Measurements from ENCODE around the gene EML2. TPM values are rescaled to one million over a fixed set of nuclear protein-coding genes. Genes with fewer than 3 reads are reported as not detected.
A peak's percentile ranks its signal among the peaks of the same experiment; 100 is the strongest.

Gene EML2
- total and polyA plus RNA-seq, 2 of the 8 experiments (the other 6 are each of a cell fraction or from before 2014, with no cell fraction given) = 28.8 to 29.4 TPM

- no peak overlapping the region for H2BK5ac ChIP-seq (ENCODE audit: low read depth, low read length)
- H3K79me2 ChIP-seq (ENCODE audit: control insufficient read depth in 1 of 2, insufficient read depth in 2 of 2, low read length in 2 of 2) = no peaks in the 10 kb centered on the region
- H2BK12ac ChIP-seq (ENCODE audit: low read depth, low read length) = 0 out of 2 replicates have a peak overlapping the region, but pooled peaks have one; percentile 5
- no peak overlapping the region for H4K8ac ChIP-seq (ENCODE audit: extremely low read depth, insufficient read depth, low read length)
- no peak for TF ChIP-seq ASH2L (IDR thresholded peaks at IDR 0.05; ENCODE audit: low read length)
- TF ChIP-seq EZH2 (IDR thresholded peaks at IDR 0.05; ENCODE audit: low read depth, low read length, severe bottlenecking) = peak; percentile 61
- no peaks in the 10 kb centered on the region for H3K36me3 ChIP-seq (ENCODE audit: control insufficient read depth in 2 of 4, insufficient read depth in 4 of 4, low read length in 3 of 4)
- CTCF ChIA-PET (ENCODE audit: partially characterized antibody) = interaction anchor here (0.5 to 1.4 kb wide), 5 partner anchors 15 to 56 kb away, joined by 3 to 5 read pairs (median 3); no protein-coding TSS in a partner anchor
- H4K5ac ChIP-seq (ENCODE audit: insufficient read length, low read depth, low read length) = no peak overlapping the region
- no peak overlapping the region for H3K27ac ChIP-seq (ENCODE audit: low read depth, low read length)
- H3K9me3 ChIP-seq (ENCODE audit: insufficient read depth in 2 of 2, low read depth in 1 of 2, low read length in 1 of 2) = no peaks in the 10 kb centered on the region
- H4K91ac ChIP-seq (replicated peaks; ENCODE audit: insufficient read length, low read length) = no peak overlapping the region
- no peak overlapping the region; the same call in 1 of the 2 replicates for H3K18ac ChIP-seq (ENCODE audit: extremely low read depth, low read length)
- peaks cover 21% of the 10 kb centered on the region for H3K23me2 ChIP-seq (ENCODE audit: low read depth, low read length)
- H2AK5ac ChIP-seq (ENCODE audit: low read depth, low read length) = no peak overlapping the region
- no peak overlapping the region for H3K14ac ChIP-seq (ENCODE audit: insufficient read length)
- no peak overlapping the region for H3K23ac ChIP-seq (ENCODE audit: insufficient read length)
- H2BK15ac ChIP-seq (ENCODE audit: low read length) = no peak overlapping the region
- H3K4me3 ChIP-seq (ENCODE audit: extremely low read depth in 1 of 4, insufficient read depth in 2 of 4, low read depth in 3 of 4, low read length in 4 of 4) = peak overlapping the region; percentile 2 to 65 (median 40); a peak in 6 of 8 replicates
- no peak overlapping the region for H3K9ac ChIP-seq (replicated peaks in 1 of 4; ENCODE audit: extremely low read depth in 1 of 4, low read depth in 3 of 4, low read length in 3 of 4)
- peak overlapping the region; percentile 95 to 98 for H3K4me2 ChIP-seq (ENCODE audit: insufficient read depth in 1 of 2, low read depth in 2 of 2, low read length in 2 of 2)
- 12% methylated on average over 19 of the region's 19 CpGs; no CpG with 5 or more reads in 1 of the 2 experiments for WGBS, 2 experiments (ENCODE audit: extremely low coverage in 1 of 2, insufficient coverage in 1 of 2, insufficient read length in 1 of 2, insufficient replicate concordance in 2 of 2, low coverage in 1 of 2, low lambda C conversion rate in 2 of 2, missing lambda C conversion rate in 1 of 2)
- no peak overlapping the region for H2AFZ ChIP-seq (ENCODE audit: low read length)
- FAIRE-seq (no peak), DNase-seq (ENCODE audit: low read depth in 1 of 2, low spot score in 2 of 2) (no peak)
- H3K79me1 ChIP-seq (ENCODE audit: low read depth, low read length) = no peaks in the 10 kb centered on the region
- H3K4ac ChIP-seq (replicated peaks; ENCODE audit: insufficient read length, low read depth, low read length) = no peak overlapping the region
- no peak overlapping the region for H2BK20ac ChIP-seq (ENCODE audit: low read length)
- POLR2A ChIA-PET (ENCODE audit: partially characterized antibody) = interaction anchor here (0.7 to 3.3 kb wide), 11 partner anchors 9 to 200 kb away, joined by 3 to 9 read pairs (median 4); partner anchors contain the start of gene FOSB
- no peak overlapping the region for H2BK120ac ChIP-seq (replicated peaks; ENCODE audit: low read depth, low read length)
- H3K4me1 ChIP-seq (replicated peaks in 1 of 4; ENCODE audit: control insufficient read depth in 3 of 4, insufficient read depth in 4 of 4, low read length in 3 of 4) = peaks cover 9 to 14% (median 11%) of the 10 kb centered on the region in 4 experiments
- H4K20me1 ChIP-seq (replicated peaks in 1 of 2; ENCODE audit: control insufficient read depth in 1 of 2, insufficient read depth in 2 of 2, low read length in 2 of 2) = peaks cover 0 to 2% of the 10 kb centered on the region in 2 experiments
- H3K27me3 ChIP-seq (replicated peaks in 1 of 4; ENCODE audit: control insufficient read depth in 3 of 4, extremely low read depth in 1 of 4, insufficient read depth in 3 of 4, low read length in 3 of 4) = peaks cover 18 to 31% (median 27%) of the 10 kb centered on the region in 4 experiments
- no peak overlapping the region for H3K56ac ChIP-seq (replicated peaks; ENCODE audit: insufficient read length, low read depth, low read length)
These were observed 29.2 kb upstream of the EML2 start for GRCh38 chr19:45668342-45668871.

All from H1 (cell line).